Activated T-helper 17 cell treated with anti-CD3 and anti-CD28 coated beads, Interleukin-2, amount 50 U/mL, for 72 hours (primary cell): Measurements from ENCODE around the gene C1GALT1. TPM values are rescaled to one million over a fixed set of nuclear protein-coding genes. Genes with fewer than 3 reads are reported as not detected.
"Not testable (repeated sequence)": the region's sequence is repeated elsewhere in the genome, so short reads cannot be mapped to it uniquely, and the experiment has no call there.

Experiments used
- ATAC-seq: fragments of 150-1000 bp; cut with Tn5 transposase; replicated peaks from 2 replicates; pipeline ENCODE4 v1.10.0; 2021; ENCODE audit warnings: mild to moderate bottlenecking, moderate library complexity
- H3K27ac Mint-ChIP-seq: one replicate; pipeline ENCODE4 v1.8.0; 2022; ENCODE audit warnings: mixed read lengths
- H3K27me3 Mint-ChIP-seq: one replicate; pipeline ENCODE4 v1.8.0; 2022; ENCODE audit warnings: mixed read lengths
- H3K36me3 Mint-ChIP-seq: one replicate; pipeline ENCODE4 v1.8.0; 2022; ENCODE audit warnings: low read depth, mild to moderate bottlenecking, mixed read lengths
- H3K4me1 Mint-ChIP-seq: one replicate; pipeline ENCODE4 v1.8.0; 2022; ENCODE audit warnings: mixed read lengths
- H3K4me3 Mint-ChIP-seq: one replicate; pipeline ENCODE4 v1.8.0; 2022; ENCODE audit warnings: mild to moderate bottlenecking, mixed read lengths
- H3K9me3 Mint-ChIP-seq: one replicate; pipeline ENCODE4 v1.8.0; 2022; ENCODE audit warnings: mixed read lengths
- total RNA-seq, 2 donors: library from RNA; stranded (reverse); gene quantifications; one replicate each; pipeline ENCODE4 v1.2.3, GENCODE V29; 2022

The C1GALT1 gene
- total RNA-seq, 2 donors from 2014 or later: 40.9 to 47.2 TPM

DNA sequence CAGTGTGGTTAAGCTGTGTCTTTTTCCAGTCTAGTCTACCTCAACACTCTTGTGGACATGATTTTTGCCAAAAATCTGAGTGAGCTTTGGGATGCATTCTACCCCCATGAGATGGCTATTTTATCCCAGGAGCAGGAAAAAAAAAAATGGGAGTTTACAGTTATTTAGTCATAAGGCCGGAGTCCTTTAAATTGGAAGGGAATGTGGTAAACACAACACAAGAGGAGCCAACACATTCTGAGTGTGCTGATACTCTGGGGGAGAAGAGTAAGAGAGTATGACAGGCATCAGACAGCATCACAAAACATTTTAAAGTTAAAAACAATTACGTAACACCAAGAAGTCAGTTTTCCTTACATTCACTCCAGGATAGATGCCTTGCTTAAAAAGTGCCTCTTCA is 46.1 kb downstream of the C1GALT1 start:
- Mint-ChIP-seq H3K4me3 (no peak overlapping the region), H3K4me1 (peaks cover 17% of the 10 kb centered on the region), H3K36me3 (peaks cover 37% of the 10 kb centered on the region), H3K27me3 (no peaks in the 10 kb centered on the region), H3K9me3 (peaks cover 7% of the 10 kb centered on the region), H3K27ac (no peak overlapping the region)
- no peak for ATAC-seq

GRCh38 chr7:7228967-7229366 is 46.6 kb downstream of the C1GALT1 start:
- peaks cover 42% of the 10 kb centered on the region for H3K36me3 Mint-ChIP-seq
- no peak for ATAC-seq
- no peaks in the 10 kb centered on the region for H3K27me3 Mint-ChIP-seq
- peaks cover 7% of the 10 kb centered on the region for H3K9me3 Mint-ChIP-seq
- H3K4me3 Mint-ChIP-seq: no peak overlapping the region
- H3K4me1 Mint-ChIP-seq: peaks cover 18% of the 10 kb centered on the region
- no peak overlapping the region for H3K27ac Mint-ChIP-seq

GRCh38 chr7:7231000-7231399 is 48.7 kb downstream of the C1GALT1 start:
- Mint-ChIP-seq H3K27me3 (no peaks in the 10 kb centered on the region), H3K27ac (no peak overlapping the region), H3K36me3 (peaks cover 56% of the 10 kb centered on the region), H3K9me3 (peaks cover 7% of the 10 kb centered on the region), H3K4me1 (peaks cover 17% of the 10 kb centered on the region), H3K4me3 (no peak overlapping the region)
- no peak for ATAC-seq

DNA sequence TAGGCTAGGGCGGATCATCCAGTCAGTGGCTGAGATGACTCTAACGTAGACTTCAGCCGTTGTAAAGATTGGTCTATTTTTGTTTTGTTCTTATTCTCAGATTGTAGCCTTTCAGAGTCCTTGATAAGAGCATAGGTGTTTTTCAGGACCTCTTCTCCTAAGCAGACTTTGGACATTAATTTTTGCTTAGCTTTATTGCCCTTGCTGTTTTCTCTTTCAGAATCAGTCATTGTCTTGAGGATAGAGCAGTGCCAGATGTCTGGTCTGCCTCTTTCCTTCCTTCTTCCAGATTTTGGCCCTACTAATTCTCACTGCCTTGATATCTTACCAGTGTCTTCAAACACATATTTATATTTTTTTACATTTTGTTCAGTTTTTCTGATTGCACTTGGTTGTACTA is 49.5 kb downstream of the C1GALT1 start:
- peak overlapping the region; percentile 66 for H3K27ac Mint-ChIP-seq
- peaks cover 7% of the 10 kb centered on the region for H3K9me3 Mint-ChIP-seq
- no peaks in the 10 kb centered on the region for H3K27me3 Mint-ChIP-seq
- H3K4me1 Mint-ChIP-seq: peaks cover 19% of the 10 kb centered on the region
- ATAC-seq: no peak
- H3K4me3 Mint-ChIP-seq: no peak overlapping the region
- peaks cover 59% of the 10 kb centered on the region for H3K36me3 Mint-ChIP-seq

DNA sequence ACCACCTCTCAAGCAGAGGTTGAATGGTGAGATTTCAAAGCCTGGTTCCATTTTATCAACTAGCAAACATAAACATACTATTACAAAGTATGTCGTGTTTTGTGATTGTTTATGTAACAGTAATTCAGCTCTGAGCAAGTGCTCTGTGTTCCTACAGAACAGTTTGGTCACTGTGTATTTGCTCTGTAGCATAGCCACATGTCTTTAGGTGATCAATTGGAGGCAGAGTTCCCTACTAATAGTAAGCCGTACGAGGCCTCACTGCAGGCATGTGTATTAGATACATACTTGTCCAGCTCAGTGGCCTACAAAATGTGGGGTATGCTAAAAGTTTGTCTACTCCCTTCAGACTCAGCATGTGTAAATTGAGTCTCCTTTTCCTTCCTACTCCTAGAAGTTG is 53.0 kb downstream of the C1GALT1 start:
- H3K36me3 Mint-ChIP-seq: peaks cover 94% of the 10 kb centered on the region
- no peaks in the 10 kb centered on the region for H3K27me3 Mint-ChIP-seq
- H3K4me1 Mint-ChIP-seq: peaks cover 19% of the 10 kb centered on the region
- H3K9me3 Mint-ChIP-seq: peaks cover 3% of the 10 kb centered on the region
- peak overlapping the region; percentile 42 for H3K27ac Mint-ChIP-seq
- no peak for ATAC-seq
- H3K4me3 Mint-ChIP-seq: no peak overlapping the region

DNA sequence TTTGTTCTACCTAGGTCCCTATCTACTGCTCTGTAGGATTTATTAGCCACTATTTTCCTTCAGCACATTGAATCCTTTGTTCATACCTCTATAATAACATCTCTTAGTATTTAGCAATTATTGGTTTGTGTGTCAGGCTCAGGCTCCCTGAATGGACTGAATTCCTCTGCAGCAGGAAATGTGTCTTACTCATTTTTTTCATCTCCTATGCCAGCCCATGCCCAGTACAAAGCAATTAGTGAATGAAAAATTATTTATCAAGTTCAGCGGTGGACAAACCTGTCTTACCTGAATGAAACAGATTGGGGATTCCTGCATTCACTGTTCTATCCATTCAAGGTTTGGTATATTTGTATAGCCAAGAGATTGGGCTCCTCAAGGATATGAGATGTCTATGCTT is 53.7 kb downstream of the C1GALT1 start:
- peaks cover 19% of the 10 kb centered on the region for H3K4me1 Mint-ChIP-seq
- no peak for ATAC-seq
- H3K9me3 Mint-ChIP-seq: peaks cover under 1% of the 10 kb centered on the region
- peaks cover 93% of the 10 kb centered on the region for H3K36me3 Mint-ChIP-seq
- no peaks in the 10 kb centered on the region for H3K27me3 Mint-ChIP-seq
- H3K27ac Mint-ChIP-seq: no peak overlapping the region
- H3K4me3 Mint-ChIP-seq: no peak overlapping the region

DNA sequence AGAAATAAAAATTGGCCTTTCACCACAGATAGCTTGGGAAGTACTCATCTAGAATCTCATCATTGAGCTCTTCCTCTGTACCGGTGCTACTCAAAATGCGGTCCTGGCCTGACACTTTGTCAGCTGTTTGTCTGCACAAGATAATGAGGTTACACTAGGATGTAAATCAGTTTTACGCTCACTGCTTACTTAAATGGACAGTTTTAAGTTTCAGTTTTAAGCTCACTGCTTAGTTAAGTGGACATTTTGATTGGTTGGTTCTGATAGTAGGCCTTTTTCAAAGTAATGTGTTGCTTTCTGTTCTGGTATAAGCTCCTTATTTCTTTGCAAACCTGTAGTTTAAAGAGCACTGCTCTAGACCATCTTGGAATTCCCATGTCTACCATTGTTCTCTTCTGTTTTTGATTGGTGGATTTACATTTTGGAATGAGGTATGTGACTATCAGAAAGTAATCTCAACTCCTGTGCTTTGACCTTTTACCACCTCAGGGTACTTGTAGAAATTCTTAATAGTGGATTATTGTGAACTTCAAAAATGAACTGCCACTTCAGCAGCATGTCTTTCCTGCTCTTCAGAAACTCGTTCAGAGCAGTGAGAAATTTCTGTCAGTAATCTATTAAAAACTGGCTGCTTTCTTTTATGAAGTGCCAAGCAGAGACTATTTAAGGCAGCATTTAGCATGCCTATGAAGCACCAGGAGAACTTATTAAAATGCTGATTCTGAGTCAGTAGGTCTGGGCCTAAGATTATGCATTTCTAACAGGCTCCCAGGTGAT is 55.0 kb downstream of the C1GALT1 start:
- Mint-ChIP-seq H3K9me3 (no peaks in the 10 kb centered on the region), H3K27ac (no peak overlapping the region), H3K4me1 (peaks cover 13% of the 10 kb centered on the region), H3K36me3 (peaks cover 83% of the 10 kb centered on the region), H3K27me3 (no peaks in the 10 kb centered on the region), H3K4me3 (no peak overlapping the region)
- no peak for ATAC-seq

- peaks cover 17% of the 10 kb centered on the region for H3K4me1 Mint-ChIP-seq
- H3K9me3 Mint-ChIP-seq: no peaks in the 10 kb centered on the region
- peaks cover 87% of the 10 kb centered on the region for H3K36me3 Mint-ChIP-seq
- no peak overlapping the region for H3K4me3 Mint-ChIP-seq
- no peaks in the 10 kb centered on the region for H3K27me3 Mint-ChIP-seq
- no peak for ATAC-seq
- no peak overlapping the region for H3K27ac Mint-ChIP-seq
These were observed 55.6 kb downstream of the C1GALT1 start for GRCh38 chr7:7237978-7238267.

GRCh38 chr7:7239346-7239745 is 57.0 kb downstream of the C1GALT1 start:
- peak overlapping the region; percentile 10 for H3K27ac Mint-ChIP-seq
- H3K27me3 Mint-ChIP-seq: no peaks in the 10 kb centered on the region
- peaks cover 12% of the 10 kb centered on the region for H3K4me1 Mint-ChIP-seq
- H3K9me3 Mint-ChIP-seq: no peaks in the 10 kb centered on the region
- no peak overlapping the region for H3K4me3 Mint-ChIP-seq
- peaks cover 87% of the 10 kb centered on the region for H3K36me3 Mint-ChIP-seq
- ATAC-seq: no peak

DNA sequence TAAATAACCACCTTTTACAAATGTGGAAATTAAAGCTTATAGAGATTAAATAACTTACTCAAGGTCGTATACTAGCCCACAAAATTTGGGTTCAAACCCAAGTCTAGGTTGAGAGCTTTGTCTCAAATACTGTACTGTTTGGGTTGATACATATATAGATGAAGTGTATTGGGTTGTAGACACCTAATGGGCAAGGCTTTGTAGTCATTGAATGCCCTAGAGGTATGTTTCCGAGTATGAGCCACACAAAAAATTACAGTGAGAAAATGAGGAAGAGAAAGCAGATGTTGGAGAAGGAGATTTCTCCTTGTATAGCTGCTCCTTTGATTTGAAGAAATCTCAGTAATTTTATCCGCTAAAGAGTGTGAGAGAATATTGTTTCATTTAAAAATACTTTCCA is 60.6 kb downstream of the C1GALT1 start:
- no peaks in the 10 kb centered on the region for H3K27me3 Mint-ChIP-seq
- ATAC-seq: no peak
- H3K4me3 Mint-ChIP-seq: no peak overlapping the region
- H3K27ac Mint-ChIP-seq: no peak overlapping the region
- peaks cover 56% of the 10 kb centered on the region for H3K36me3 Mint-ChIP-seq
- H3K4me1 Mint-ChIP-seq: peaks cover 10% of the 10 kb centered on the region
- H3K9me3 Mint-ChIP-seq: no peaks in the 10 kb centered on the region

GRCh38 chr7:7245233-7245632 is 62.9 kb downstream of the C1GALT1 start:
- H3K27ac Mint-ChIP-seq, H3K9me3 Mint-ChIP-seq, ATAC-seq, H3K27me3 Mint-ChIP-seq, H3K4me1 Mint-ChIP-seq, H3K4me3 Mint-ChIP-seq: not testable (repeated sequence)
- peaks cover 33% of the 10 kb centered on the region for H3K36me3 Mint-ChIP-seq

DNA sequence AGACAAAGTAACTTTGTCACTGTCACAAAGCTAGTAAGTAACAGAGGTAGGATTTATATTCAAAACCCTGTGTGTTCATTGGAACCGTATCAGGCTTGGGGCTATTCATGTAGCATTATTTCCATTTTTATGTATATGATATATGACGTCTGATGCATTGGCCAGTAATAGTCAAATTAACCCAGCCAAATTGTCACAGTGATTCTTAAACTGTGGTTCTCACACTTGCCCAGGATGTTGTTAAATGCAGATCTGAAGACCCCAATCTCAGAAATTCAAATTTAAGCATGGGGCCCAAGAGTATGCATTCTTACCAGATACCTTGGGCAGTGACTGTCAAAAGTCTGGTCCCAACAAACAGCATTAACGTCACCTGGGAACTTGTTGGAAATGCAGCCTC is 63.9 kb downstream of the C1GALT1 start:
- H3K9me3 Mint-ChIP-seq: no peaks in the 10 kb centered on the region
- no peaks in the 10 kb centered on the region for H3K27me3 Mint-ChIP-seq
- peaks cover 28% of the 10 kb centered on the region for H3K36me3 Mint-ChIP-seq
- H3K27ac Mint-ChIP-seq: no peak overlapping the region
- H3K4me1 Mint-ChIP-seq: peaks cover 10% of the 10 kb centered on the region
- no peak overlapping the region for H3K4me3 Mint-ChIP-seq
- no peak for ATAC-seq

DNA sequence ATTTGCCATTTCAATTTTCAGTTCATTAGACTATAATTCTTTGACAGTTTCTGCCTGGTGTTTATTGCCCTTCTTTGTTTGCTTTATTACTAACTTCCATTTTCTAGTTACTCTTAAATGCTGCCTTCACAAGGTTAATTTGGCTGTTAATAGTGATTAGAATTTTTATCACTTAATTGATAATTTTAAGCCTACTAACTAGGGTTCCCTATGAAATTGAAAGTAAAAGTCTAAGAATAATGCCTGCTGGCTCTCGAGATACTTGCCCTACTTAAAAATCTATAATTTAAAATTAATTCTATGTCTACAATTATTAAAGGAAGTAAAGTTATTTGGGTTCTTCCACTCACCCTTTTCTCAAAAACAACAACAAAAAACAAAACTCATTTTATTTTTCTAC is 65.3 kb downstream of the C1GALT1 start:
- H3K36me3 Mint-ChIP-seq: peaks cover 22% of the 10 kb centered on the region
- no peak for ATAC-seq
- H3K27ac Mint-ChIP-seq: no peak overlapping the region

GRCh38 chr7:7249814-7250213 is 67.5 kb downstream of the C1GALT1 start:
- Mint-ChIP-seq H3K36me3 (peaks cover under 1% of the 10 kb centered on the region), H3K4me3 (no peak overlapping the region), H3K27ac (no peak overlapping the region), H3K4me1 (peaks cover 4% of the 10 kb centered on the region), H3K9me3 (no peaks in the 10 kb centered on the region), H3K27me3 (no peaks in the 10 kb centered on the region)
- no peak for ATAC-seq

More for the DNA sequence above, 65.3 kb downstream of the C1GALT1 start:
- H3K4me3 Mint-ChIP-seq: peak overlapping the region; percentile 59
- peaks cover 6% of the 10 kb centered on the region for H3K4me1 Mint-ChIP-seq
- H3K27me3 Mint-ChIP-seq: no peaks in the 10 kb centered on the region
- H3K9me3 Mint-ChIP-seq: no peaks in the 10 kb centered on the region

DNA sequence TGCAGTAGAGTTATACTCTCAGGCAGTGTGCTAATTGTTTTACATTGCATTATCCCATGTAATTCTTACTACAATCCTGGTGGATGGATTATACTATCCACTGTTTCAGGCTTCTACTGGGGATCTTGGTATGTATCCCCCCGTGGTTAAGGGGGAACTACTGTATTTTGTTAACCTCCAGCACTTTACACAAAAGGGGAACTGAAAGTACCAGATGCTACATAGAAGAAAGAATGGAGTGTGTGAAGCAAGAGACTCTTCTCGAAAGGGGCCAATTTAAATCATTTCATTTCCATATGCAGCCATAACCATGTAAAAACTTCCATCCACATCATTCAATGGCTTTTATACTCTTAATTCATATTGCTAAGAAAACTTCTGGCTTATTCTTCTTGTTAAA is 69.4 kb downstream of the C1GALT1 start:
- Mint-ChIP-seq H3K4me3 (no peak overlapping the region), H3K27ac (no peak overlapping the region), H3K36me3 (no peaks in the 10 kb centered on the region), H3K4me1 (no peaks in the 10 kb centered on the region), H3K9me3 (no peaks in the 10 kb centered on the region), H3K27me3 (no peaks in the 10 kb centered on the region)
- ATAC-seq: no peak

- H3K36me3 Mint-ChIP-seq: no peaks in the 10 kb centered on the region
- no peak overlapping the region for H3K4me3 Mint-ChIP-seq
- no peak for ATAC-seq
- H3K9me3 Mint-ChIP-seq: no peaks in the 10 kb centered on the region
- H3K27ac Mint-ChIP-seq: peak overlapping the region; percentile 5
- peaks cover 12% of the 10 kb centered on the region for H3K4me1 Mint-ChIP-seq
- H3K27me3 Mint-ChIP-seq: no peaks in the 10 kb centered on the region
These were observed 72.0 kb downstream of the C1GALT1 start for GRCh38 chr7:7254319-7254718.
